GM12892 (cell line): ENCODE measurements around the gene VLDLR.

Experiments used
- DNase-seq: peaks from one replicate; pipeline ENCODE4 v3.0.0; 2011; ENCODE audit not compliant: insufficient read length
- FAIRE-seq: peaks from 2 replicates; lab custom pipeline; 2011; peaks lifted over from hg19 to GRCh38; lab: Jason Lieb, UNC
- POLR2A ChIP-seq: IDR thresholded peaks from 2 replicates; pipeline ENCODE4 v1.6.1; 2011; ENCODE audit warnings: low read depth, low read length, control low read depth
- POLR2AphosphoS5 ChIP-seq: IDR thresholded peaks from 2 replicates; pipeline ENCODE4 v1.6.1; 2011; ENCODE audit warnings: low read depth, low read length, control low read depth
- TAF1 ChIP-seq: IDR thresholded peaks from 2 replicates; pipeline ENCODE4 v1.6.1; 2011; ENCODE audit warnings: low read depth, mild to moderate bottlenecking, control low read depth, low read length, borderline replicate concordance

The VLDLR gene

DNA sequence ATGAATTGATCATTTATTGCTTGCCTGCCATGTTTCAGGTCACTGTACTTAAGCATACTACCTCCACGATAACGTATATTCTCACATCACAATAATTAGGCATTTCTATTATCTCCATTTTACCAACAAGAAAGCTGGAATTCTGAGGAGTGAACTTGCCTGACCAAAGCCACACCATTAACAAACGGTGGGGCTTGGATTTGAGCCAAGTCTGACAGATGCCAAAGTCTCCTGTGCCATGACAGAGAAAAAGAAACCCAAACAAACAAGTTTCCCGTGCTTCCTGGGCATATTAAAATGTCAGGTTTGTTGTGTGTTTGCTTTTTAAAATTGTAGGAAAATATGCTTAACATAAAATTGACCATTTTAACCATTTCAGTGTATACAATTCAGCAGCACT is 54.9 kb downstream of the VLDLR start:
- FAIRE-seq (no peak), DNase-seq (no peak)
- TF ChIP-seq TAF1: no peak
- no peak for TF ChIP-seq POLR2A
- TF ChIP-seq POLR2AphosphoS5: no peak

DNA sequence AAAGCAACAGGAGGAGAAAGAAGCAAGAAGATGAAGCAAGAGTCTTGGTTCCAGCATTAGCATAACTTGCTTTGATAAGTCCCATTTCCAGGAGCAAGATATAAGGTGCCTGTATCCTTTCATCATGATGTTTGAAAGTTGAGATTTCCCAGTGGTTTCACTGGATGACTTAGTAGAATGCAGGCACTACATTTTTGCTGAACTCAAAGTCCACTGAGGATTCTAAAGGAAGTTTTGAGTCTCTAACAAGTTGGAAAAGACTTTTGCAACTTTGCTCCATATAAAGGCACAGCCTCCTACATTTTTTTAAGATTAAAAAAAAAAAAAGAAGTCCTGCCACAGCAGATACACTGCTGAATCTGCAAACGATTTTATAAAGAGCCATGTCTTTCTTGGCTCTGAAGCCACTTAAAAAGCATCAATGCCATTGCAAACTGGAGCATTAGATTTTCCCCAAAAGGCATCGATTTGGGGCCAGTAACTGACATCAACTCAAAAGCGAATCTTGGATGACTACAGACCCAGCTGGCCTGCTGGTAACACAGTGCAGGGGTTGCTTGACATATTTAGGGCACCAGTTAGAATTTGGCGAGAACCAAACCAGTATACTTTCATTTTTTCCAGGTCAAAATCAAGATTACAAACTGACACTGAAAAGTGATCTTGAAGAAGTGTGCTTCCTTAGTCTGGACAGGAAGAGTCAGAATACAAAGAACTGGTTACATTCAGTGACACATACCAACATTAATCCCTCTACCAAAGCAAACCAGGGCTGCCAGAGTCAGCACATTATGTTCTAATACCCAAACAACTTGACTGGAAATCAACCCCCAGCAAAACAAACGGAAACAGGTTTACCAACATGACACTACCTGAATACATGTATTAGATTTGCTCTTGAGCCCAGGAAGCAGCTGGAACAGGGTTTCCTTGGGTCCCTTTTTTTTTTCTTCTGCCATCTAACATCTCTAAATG is 56.6 kb downstream of the VLDLR start:
- no peak for FAIRE-seq
- DNase-seq: no peak
- TF ChIP-seq POLR2AphosphoS5 (no peak), POLR2A (no peak), TAF1 (no peak)

DNA sequence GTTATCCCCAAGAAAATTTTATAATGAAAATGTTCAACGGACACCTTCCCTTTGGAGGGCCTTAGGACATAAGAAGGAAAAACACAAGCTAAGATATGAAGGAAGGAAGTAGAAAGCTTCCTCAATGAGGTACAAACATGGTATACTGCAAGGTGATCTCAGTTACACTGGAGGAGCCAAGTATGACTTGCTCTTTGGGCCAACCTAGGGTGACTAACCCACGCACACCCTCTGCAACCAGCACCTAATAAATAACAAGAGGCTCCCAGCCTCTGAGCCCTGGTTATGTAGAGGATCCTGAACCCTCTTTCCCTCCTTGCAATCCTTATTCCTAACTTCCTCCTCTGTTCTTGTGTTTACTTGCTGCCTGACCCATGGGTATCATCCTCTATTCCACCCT is 57.4 kb downstream of the VLDLR start:
- FAIRE-seq (no peak), DNase-seq (no peak)
- no peak for TF ChIP-seq POLR2A
- no peak for TF ChIP-seq TAF1
- no peak for TF ChIP-seq POLR2AphosphoS5

DNA sequence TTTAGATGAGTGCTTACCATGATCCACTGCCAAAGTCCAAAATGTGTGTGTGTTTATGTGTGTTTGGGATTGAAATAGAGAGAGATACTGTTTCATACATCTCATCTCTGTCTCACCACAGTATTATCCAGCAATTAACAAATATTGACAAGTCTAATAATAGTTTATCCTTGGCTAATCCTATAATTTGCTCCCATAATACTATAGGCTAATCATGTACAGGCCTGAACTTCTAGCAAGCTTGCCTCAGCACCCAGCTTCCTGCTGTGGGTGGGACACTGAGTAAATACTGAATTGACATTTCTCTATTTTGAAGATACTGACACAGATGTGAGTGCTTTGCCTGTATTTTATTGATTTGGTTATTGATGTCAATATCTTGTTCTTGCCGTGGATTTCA is 60.4 kb downstream of the VLDLR start:
- FAIRE-seq (no peak), DNase-seq (no peak)
- TF ChIP-seq POLR2AphosphoS5: no peak
- no peak for TF ChIP-seq POLR2A
- no peak for TF ChIP-seq TAF1

DNA sequence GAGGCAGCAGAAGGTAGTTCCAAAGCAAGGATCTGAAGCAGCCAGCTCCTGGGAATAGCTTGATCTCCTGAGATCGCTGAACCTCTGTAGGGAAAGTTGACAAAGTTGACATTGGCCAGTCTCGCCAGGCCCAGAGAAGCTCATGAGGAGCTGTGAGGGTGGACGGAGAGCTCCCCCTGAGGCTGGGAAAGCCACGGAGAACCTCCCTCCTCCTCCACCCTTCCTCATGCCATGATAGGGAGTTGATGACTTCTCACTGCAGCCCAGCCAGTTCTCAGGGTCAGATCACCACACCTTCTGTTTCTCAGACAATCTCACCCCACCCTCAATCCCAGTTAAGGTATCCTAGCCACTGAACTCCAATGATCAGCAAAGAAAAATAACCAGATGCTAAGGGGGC is 65.3 kb downstream of the VLDLR start:
- FAIRE-seq (no peak), DNase-seq (no peak)
- TF ChIP-seq POLR2AphosphoS5 (no peak), POLR2A (no peak), TAF1 (no peak)

DNA sequence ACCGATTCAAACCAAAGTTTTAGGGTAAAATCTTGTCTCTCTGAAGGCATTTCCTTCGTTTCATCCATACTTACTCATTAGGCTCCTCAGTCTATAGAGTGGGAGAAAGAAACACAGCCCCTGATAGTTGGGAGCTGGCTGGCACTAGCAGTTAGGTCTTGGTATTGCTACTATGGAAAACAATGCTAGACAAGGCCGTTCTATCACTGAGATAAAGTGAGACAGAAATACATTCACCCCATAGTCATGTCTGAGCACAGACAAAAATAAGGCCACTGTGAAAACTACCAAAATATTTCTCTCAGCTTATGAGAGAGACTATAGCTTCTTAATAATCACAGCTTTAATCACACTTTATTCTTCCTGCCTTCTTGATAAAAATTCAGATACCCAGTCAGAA is 67.0 kb downstream of the VLDLR start:
- DNase-seq: no peak
- no peak for FAIRE-seq

DNA sequence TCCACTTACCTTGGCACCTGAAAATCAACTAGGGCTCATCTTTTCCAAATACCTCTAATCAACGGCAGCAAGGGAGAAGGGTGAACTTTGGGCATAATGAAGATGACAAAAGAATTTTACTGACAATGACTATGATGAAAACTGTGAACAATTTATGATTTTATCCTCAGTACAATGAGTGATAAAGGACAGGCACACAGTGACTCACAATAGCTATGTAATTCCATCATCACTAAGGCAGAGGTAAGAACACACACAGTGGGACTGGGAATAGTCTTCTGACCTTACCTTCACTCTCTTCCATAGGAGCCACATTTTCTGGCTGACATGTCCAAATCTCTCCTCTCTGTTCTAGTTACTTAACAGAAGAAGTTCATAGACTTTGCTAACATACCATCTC is 69.6 kb downstream of the VLDLR start:
- FAIRE-seq (no peak), DNase-seq (no peak)
- TF ChIP-seq TAF1 (no peak), POLR2AphosphoS5 (no peak), POLR2A (no peak)

More for the DNA sequence above, 67.0 kb downstream of the VLDLR start:
- no peak for TF ChIP-seq TAF1
- TF ChIP-seq POLR2AphosphoS5: no peak
- TF ChIP-seq POLR2A: no peak

DNA sequence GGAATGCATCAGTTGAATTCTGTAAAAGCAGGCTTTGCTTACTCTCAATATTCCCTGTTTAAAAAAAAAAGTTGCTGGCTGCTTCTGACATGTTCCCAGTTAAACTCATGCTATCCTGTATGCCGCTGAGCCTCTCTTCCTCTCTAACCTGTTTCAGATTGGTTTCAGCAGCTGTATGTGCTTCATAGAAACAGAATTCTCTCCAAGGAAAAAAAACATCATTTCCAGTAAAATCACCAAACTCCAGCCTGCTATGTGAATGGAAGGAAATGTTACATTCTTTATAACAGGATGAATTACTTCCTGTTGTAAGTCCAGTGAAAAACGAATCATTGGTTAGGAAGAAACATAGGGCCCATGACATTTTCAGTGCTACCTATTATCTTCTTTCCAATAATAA is 70.0 kb downstream of the VLDLR start:
- DNase-seq: no peak
- no peak for FAIRE-seq
- TF ChIP-seq POLR2AphosphoS5 (no peak), TAF1 (no peak), POLR2A (no peak)

DNA sequence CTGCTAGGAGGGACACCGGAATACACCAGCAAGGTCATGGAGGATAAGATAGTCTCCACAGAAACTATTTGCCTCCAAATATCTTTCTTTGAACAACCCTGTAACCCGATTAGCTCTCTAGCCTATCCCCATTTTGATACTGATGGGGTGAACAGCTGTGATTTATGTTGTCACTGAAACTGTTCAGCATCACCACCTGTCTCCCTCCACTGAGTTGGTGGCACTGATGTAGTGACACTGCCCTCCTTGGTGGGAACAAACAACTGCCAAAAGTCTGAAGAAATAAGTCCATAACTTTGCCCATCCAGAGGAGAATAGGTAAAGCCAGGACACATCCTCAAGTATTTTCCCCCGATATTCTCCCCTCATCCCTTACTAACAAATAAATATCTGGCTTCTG is 71.5 kb downstream of the VLDLR start:
- TF ChIP-seq POLR2A: no peak
- no peak for TF ChIP-seq TAF1
- no peak for TF ChIP-seq POLR2AphosphoS5
- FAIRE-seq: no peak

DNA sequence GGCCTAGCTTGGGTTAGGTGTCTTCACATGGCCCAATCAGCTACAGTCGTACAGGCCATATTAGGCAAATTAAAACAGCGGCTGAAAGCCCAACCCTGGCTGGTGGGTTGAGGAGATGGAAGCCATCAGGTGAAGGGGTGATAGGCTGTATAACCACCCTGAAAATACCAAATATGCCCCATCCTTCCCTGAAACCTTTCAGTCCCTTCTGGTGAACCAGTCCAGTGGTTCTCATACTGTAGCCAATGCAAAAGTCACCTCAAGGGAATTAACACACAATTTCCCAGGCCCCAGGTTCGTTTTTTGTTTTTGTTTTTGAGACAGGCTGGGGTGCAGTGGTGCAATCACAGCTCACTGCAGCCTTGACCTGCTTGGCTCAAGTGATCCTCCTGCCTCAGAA is 75.9 kb downstream of the VLDLR start:
- DNase-seq: no peak
- TF ChIP-seq POLR2AphosphoS5 (no peak), TAF1 (no peak)
- FAIRE-seq: no peak

More for the DNA sequence above, 71.5 kb downstream of the VLDLR start:
- DNase-seq: no peak

DNA sequence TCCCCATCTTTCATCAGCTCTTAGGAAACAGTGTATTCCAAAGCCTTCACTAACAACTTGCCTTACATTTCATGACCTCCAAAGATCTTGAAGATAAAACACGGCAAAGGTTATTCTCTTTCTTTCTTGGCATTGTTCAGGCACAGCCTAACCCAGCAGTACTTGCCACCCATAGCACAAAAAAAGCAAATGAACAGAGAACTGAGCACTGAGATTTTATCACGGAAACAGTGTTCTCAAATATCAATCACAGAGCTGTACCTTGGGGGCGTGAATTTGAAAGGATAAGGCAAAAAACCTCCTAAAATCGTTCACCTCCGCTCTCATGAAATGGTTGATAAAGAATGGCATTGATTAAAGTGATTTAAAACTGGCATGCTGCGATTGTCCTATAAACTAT is 78.8 kb downstream of the VLDLR start:
- FAIRE-seq (no peak), DNase-seq (no peak)
- no peak for TF ChIP-seq TAF1
- no peak for TF ChIP-seq POLR2AphosphoS5
- TF ChIP-seq POLR2A: no peak

DNA sequence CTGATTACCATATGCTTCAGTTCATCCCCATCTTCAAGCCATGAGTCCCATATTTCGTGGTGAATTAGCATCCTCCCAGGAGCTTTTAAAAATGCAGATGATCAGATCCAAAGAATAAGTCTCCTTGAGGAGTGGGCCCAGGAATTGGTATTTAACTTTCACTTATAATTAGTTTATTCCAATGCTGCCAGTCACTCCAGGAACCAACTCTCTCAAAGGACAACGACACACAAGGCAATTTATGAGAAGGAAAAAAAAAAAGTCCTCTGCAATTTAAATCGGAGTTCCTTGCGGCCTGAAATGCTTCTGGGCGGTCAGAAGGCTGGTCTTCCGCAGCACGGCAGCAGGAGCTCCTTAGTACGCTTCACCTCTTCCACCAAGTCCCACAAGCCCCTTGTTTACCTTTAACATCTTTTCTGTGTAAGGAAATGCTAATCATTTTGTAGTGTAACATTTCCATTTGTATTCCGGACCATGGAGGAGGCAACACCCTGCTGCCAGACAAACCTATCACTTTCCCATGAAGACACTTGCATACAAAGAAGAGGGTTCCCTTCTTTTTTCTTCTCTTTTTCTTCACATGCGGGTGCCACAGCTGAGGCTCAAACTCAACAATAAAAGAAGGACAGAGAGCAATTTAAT is 79.4 kb downstream of the VLDLR start:
- no peak for DNase-seq
- FAIRE-seq: no peak
- TF ChIP-seq POLR2A (no peak), TAF1 (no peak), POLR2AphosphoS5 (no peak)
